Tibial nerve (tissue), 4 donors: ENCODE data around the gene C9orf50. TPM values are rescaled to one million over a fixed set of nuclear protein-coding genes. Genes with fewer than 3 reads are reported as not detected.

ENCODE experiments used
- DNase-seq, 2 donors: peaks; one replicate each; pipeline ENCODE4 v3.0.0-alpha.2; 2019; ENCODE audit warnings: low spot score in 2 of 2
- H3K27ac ChIP-seq, 4 donors: fragments of 200-600 bp; sonication (generic) in 3 of 4; one replicate each; pipeline ENCODE4 v1.5.1; 2017 to 2019; ENCODE audit warnings: mild to moderate bottlenecking in 1 of 4
- H3K27me3 ChIP-seq, 2 donors: fragments of 200-600 bp; sonication (generic) in 1 of 2; one replicate each; pipeline versions ENCODE4 v1.5.1 to v1.6.0; 2017 to 2019
- H3K36me3 ChIP-seq, 3 donors: fragments of 200-600 bp; sonication (generic); one replicate each; pipeline ENCODE4 v1.5.1; 2018 to 2019
- H3K4me1 ChIP-seq, 4 donors: fragments of 200-600 bp; sonication (generic) in 3 of 4; one replicate each; pipeline ENCODE4 v1.5.1; 2017 to 2019
- H3K4me3 ChIP-seq, 4 donors: fragments of 200-600 bp; sonication (generic) in 3 of 4; one replicate each; pipeline ENCODE4 v1.5.1; 2017 to 2019; ENCODE audit warnings: mild to moderate bottlenecking in 1 of 4, moderate library complexity in 1 of 4
- H3K9me3 ChIP-seq, 4 donors: fragments of 200-600 bp; sonication (generic) in 3 of 4; one replicate each; pipeline ENCODE4 v1.5.1; 2017 to 2019
- EP300 ChIP-seq, 2 donors: sonication (generic); formaldehyde crosslinking; IDR thresholded peaks; one replicate each; pipeline ENCODE4 v1.6.1; 2017; ENCODE audit warnings: antibody characterized with exemption in 2 of 2, mild to moderate bottlenecking in 1 of 2
- POLR2A ChIP-seq, 2 donors: fragments of 450-650 bp; IDR thresholded peaks; one replicate each; pipeline ENCODE4 v1.6.1; 2017; ENCODE audit warnings: antibody characterized with exemption in 2 of 2, mild to moderate bottlenecking in 2 of 2, moderate library complexity in 2 of 2
- WGBS, 2 donors: methylation state at CpG; one replicate each; pipeline ENCODE4 v1.1.5; 2018; 5-methylcytosine and 5-hydroxymethylcytosine counted together
- total RNA-seq, 4 donors: library from RNA; depleted of rRNA; stranded (reverse); fragments of >200 nt; gene quantifications; one replicate each; pipeline ENCODE4 v1.1.0, GENCODE V29; 2016
- TF ChIP-seq, protein P1 (sequence below), 5 experiments: fragments of 200-600 bp in 3 of 5; fragments of 450-650 bp in 2 of 5; sonication (generic) in 3 of 5; IDR thresholded peaks; one replicate each; pipeline ENCODE4 v1.5.1; 2016 to 2019; ENCODE audit warnings: antibody characterized with exemption in 5 of 5, mild to moderate bottlenecking in 3 of 5, moderate library complexity in 2 of 5

Gene C9orf50
- total RNA-seq, 4 donors from 2014 or later = 0.90 to 1.7 (median 1.3) TPM

DNA sequence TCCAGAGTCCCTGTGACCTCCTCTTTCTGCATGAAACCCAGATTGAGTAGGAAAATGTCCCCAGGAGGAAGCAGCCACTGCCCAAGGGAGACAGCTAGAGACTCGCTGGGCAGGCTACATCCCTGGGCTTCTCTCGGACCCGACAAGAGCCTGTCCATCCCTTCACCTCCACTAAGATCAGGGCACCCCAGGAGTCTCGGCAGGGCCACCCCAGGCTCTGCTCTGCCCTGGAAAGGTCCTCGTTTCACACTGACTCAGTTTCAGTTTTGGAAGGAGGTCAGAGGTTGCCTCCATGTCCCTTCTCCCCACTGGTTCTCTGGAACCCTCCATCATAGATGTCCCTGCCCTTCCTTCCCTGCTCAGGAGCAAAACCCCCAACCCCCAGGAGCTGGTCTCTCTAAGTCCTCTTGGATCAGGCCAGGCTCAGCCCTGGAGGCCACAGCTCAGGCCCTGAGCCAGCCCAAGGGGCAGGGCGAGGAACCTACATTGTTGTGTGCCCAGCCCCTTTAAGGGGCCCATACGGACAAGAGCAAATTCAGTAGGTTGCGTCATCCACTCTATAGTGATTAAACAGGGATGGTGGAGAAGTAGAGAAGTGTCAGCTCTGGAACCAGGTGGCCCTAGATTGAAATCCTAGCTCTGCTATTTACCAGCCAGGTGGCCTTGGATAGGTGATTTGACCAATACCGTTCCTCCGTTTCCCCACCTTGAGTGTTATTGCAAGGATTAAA, 37.4 kb downstream of the C9orf50 start:
- Histone ChIP-seq H3K4me1 (peaks cover 0 to 19% (median 2%) of the 10 kb centered on the region in 4 donors), H3K4me3 (no peak overlapping the region), H3K27me3 (no peaks in the 10 kb centered on the region), H3K36me3 (no peaks in the 10 kb centered on the region), H3K27ac (no peak overlapping the region), H3K9me3 (no peaks in the 10 kb centered on the region)
- TF ChIP-seq EP300 (IDR thresholded peaks at IDR 0.05) (no peak), POLR2A (IDR thresholded peaks at IDR 0.05) (no peak)
- TF ChIP-seq, protein P1, sequence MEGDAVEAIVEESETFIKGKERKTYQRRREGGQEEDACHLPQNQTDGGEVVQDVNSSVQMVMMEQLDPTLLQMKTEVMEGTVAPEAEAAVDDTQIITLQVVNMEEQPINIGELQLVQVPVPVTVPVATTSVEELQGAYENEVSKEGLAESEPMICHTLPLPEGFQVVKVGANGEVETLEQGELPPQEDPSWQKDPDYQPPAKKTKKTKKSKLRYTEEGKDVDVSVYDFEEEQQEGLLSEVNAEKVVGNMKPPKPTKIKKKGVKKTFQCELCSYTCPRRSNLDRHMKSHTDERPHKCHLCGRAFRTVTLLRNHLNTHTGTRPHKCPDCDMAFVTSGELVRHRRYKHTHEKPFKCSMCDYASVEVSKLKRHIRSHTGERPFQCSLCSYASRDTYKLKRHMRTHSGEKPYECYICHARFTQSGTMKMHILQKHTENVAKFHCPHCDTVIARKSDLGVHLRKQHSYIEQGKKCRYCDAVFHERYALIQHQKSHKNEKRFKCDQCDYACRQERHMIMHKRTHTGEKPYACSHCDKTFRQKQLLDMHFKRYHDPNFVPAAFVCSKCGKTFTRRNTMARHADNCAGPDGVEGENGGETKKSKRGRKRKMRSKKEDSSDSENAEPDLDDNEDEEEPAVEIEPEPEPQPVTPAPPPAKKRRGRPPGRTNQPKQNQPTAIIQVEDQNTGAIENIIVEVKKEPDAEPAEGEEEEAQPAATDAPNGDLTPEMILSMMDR (IDR thresholded peaks at IDR 0.05) = no peak
- no peak for DNase-seq
- WGBS, 2 donors = 69 to 82% methylated on average over 10 of the region's 10 CpGs

DNA sequence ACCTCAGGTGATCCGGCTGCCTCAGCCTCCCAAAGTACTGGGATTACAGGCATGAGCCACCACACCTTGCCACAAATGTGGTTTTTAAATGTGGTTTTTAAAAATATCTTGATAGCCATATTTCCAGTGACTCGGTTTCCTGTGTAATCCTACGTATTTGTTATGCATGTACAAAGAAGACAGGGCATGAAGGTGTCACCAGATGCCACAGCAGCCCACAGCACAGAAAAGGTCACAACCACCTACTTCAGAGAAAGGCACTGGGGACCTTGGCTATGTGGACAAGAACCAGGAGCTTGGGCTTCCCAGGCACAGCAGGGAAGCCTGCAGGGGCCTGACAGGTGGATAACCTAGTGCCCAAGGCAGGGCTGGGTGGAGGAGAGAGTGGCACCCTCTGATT, 38.0 kb downstream of the C9orf50 start:
- TF ChIP-seq POLR2A (IDR thresholded peaks at IDR 0.05) (no peak), EP300 (IDR thresholded peaks at IDR 0.05) (no peak)
- TF ChIP-seq, protein P1 (IDR thresholded peaks at IDR 0.05) = no peak

GRCh38 chr9:129581505-129582189, 39.3 kb downstream of the C9orf50 start:
- Histone ChIP-seq H3K4me1 (peaks cover 0 to 8% (median 2%) of the 10 kb centered on the region in 4 donors), H3K9me3 (no peaks in the 10 kb centered on the region), H3K36me3 (no peaks in the 10 kb centered on the region), H3K4me3 (no peak overlapping the region), H3K27ac (no peak overlapping the region), H3K27me3 (no peaks in the 10 kb centered on the region)
- no peak for DNase-seq
- WGBS, 2 donors = 70 to 74% methylated on average over 4 of the region's 4 CpGs
- no peak for TF ChIP-seq POLR2A (IDR thresholded peaks at IDR 0.05)
- TF ChIP-seq EP300 (IDR thresholded peaks at IDR 0.05) = no peak
- TF ChIP-seq, protein P1 (IDR thresholded peaks at IDR 0.05) = no peak

More for the DNA sequence above, 38.0 kb downstream of the C9orf50 start:
- Histone ChIP-seq H3K36me3 (no peaks in the 10 kb centered on the region), H3K4me1 (peaks cover 0 to 19% (median 2%) of the 10 kb centered on the region in 4 donors), H3K27ac (no peak overlapping the region), H3K4me3 (no peak overlapping the region), H3K9me3 (no peaks in the 10 kb centered on the region), H3K27me3 (no peaks in the 10 kb centered on the region)
- DNase-seq = no peak
- 89 to 90% methylated on average over 3 of the region's 3 CpGs for WGBS, 2 donors

DNA sequence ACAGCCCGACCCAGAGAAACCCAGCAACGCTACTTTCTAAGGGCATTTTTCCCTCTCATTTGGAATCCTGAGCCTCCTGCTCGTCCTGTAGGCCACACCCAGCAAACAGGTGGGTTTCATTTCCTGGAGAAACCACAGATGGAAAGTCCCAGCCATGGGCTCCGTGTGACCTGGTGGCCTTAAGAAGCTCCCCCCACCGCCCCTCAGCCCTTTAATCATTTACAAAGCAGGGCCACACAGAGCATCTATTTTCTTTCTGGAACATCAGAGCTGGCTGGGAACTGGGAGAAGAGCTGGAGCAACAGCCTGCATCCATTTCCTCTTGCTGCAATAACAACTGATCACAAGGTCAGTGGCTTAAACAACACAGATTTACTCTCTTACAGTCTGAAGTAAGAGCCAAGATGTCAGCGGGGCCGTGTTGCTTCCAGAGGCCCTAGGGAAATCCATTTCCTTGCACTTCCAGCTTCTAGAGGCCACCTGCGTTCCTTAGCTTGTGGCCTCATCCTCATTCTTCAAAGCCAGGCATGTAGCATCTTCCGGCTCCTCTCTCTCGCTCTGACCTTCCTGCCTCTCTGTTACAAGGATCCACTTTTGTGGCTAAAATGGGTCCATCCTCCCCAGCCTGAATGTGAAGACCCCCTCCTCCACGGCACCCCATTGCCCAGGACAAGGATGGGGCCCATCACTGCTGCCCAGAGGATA, 40.5 kb downstream of the C9orf50 start:
- H3K36me3 ChIP-seq = no peaks in the 10 kb centered on the region
- no peak overlapping the region for H3K27ac ChIP-seq
- H3K4me3 ChIP-seq = no peak overlapping the region
- no peak for DNase-seq
- WGBS, 2 donors = 81 to 82% methylated on average over 9 to 11 of the region's 11 CpGs
- H3K4me1 ChIP-seq = peaks cover 0 to 5% (median 2%) of the 10 kb centered on the region in 4 donors
- no peaks in the 10 kb centered on the region for H3K9me3 ChIP-seq
- TF ChIP-seq POLR2A (IDR thresholded peaks at IDR 0.05) (no peak), EP300 (IDR thresholded peaks at IDR 0.05) (no peak)
- H3K27me3 ChIP-seq = no peaks in the 10 kb centered on the region

DNA sequence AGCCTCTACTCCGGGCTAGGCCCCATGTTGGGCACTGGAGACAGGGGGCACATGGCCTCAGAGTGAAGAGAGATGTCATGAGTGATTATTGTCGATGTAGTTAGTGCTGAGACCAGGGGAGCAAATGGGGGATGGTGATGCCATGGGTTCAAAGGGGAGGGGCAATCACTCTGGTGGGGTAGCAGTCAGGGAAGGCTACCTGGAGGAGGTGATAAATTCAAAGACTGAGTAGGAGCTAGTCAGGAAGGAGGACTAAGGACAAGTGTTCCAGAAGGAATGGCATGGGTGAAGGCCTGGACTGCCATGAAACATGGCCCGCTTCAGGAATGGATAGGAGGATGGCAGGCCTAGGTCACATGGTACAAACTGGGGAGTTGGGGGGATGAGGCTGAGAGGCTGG, 41.6 kb downstream of the C9orf50 start:
- TF ChIP-seq POLR2A (IDR thresholded peaks at IDR 0.05) (no peak), EP300 (IDR thresholded peaks at IDR 0.05) (no peak)
- TF ChIP-seq, protein P1 (IDR thresholded peaks at IDR 0.05) = no peak
- H3K9me3 ChIP-seq = no peaks in the 10 kb centered on the region
- WGBS, 2 donors = 90 to 92% methylated on average over 3 of the region's 3 CpGs
- H3K27ac ChIP-seq = no peak overlapping the region
- H3K4me3 ChIP-seq = no peak overlapping the region
- peaks cover 0 to 2% (median 1%) of the 10 kb centered on the region in 4 donors for H3K4me1 ChIP-seq
- no peaks in the 10 kb centered on the region for H3K36me3 ChIP-seq
- H3K27me3 ChIP-seq = no peaks in the 10 kb centered on the region
- no peak for DNase-seq
